Central memory CD8-positive, alpha-beta T cell (primary cell): ENCODE measurements around the gene SCN3B.
"Not testable (repeated sequence)": the region's sequence is repeated elsewhere in the genome, so short reads cannot be mapped to it uniquely, and the experiment has no call there.

Source experiments
- ATAC-seq: fragments of 150-1000 bp; cut with Tn5 transposase; replicated peaks from 2 replicates; pipeline ENCODE4 v1.10.0; 2022; ENCODE audit warnings: mild to moderate bottlenecking, moderate FRiP score, moderate number of reproducible peaks; ENCODE audit not compliant: poor library complexity, severe bottlenecking; ENCODE audit errors: extremely low read depth
- DNase-seq, 2 donors: peaks; one replicate each; pipeline ENCODE4 v3.0.0; 2021; ENCODE audit warnings: low spot score in 2 of 2
- H3K27ac Mint-ChIP-seq: one replicate; pipeline ENCODE4 v1.8.0; 2022; ENCODE audit warnings: low read depth, mild to moderate bottlenecking, moderate library complexity, mixed read lengths
- H3K27me3 Mint-ChIP-seq: one replicate; pipeline ENCODE4 v1.8.0; 2022; ENCODE audit warnings: mixed read lengths
- H3K36me3 Mint-ChIP-seq: one replicate; pipeline ENCODE4 v1.8.0; 2022; ENCODE audit warnings: mild to moderate bottlenecking, moderate library complexity, mixed read lengths; ENCODE audit not compliant: insufficient read depth
- H3K4me1 Mint-ChIP-seq: one replicate; pipeline ENCODE4 v1.8.0; 2022; ENCODE audit warnings: mixed read lengths
- H3K4me3 Mint-ChIP-seq: one replicate; pipeline ENCODE4 v1.8.0; 2022; ENCODE audit warnings: mild to moderate bottlenecking, moderate library complexity, mixed read lengths
- H3K9me3 Mint-ChIP-seq: one replicate; pipeline ENCODE4 v1.8.0; 2022; ENCODE audit warnings: mixed read lengths

The SCN3B gene

DNA sequence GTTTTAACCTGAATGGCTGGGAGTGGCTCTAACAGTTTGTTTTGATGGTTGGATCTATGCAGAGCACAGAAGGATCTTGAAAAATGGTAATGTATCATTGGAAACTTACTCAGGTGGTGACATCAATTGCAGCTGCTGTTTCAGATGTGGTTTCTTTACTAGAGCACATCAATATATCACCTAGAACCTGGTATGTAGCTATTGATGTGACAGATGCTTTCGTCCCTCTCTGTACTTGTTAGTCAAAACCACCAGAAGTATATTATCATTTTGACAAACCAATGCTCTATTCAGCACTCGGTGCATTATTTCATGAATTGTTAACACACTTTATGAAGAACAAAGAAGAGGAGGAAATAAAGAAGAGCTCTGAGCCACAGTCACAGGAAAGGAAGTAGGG, 26.6 kb upstream of the SCN3B start:
- no peak overlapping the region for H3K27ac Mint-ChIP-seq
- H3K4me3 Mint-ChIP-seq, result no peak overlapping the region
- no peaks in the 10 kb centered on the region for H3K36me3 Mint-ChIP-seq
- ATAC-seq (peak; percentile 64), DNase-seq (no peak)
- H3K27me3 Mint-ChIP-seq, result peaks cover 33% of the 10 kb centered on the region
- H3K4me1 Mint-ChIP-seq, result no peaks in the 10 kb centered on the region
- no peaks in the 10 kb centered on the region for H3K9me3 Mint-ChIP-seq

DNA sequence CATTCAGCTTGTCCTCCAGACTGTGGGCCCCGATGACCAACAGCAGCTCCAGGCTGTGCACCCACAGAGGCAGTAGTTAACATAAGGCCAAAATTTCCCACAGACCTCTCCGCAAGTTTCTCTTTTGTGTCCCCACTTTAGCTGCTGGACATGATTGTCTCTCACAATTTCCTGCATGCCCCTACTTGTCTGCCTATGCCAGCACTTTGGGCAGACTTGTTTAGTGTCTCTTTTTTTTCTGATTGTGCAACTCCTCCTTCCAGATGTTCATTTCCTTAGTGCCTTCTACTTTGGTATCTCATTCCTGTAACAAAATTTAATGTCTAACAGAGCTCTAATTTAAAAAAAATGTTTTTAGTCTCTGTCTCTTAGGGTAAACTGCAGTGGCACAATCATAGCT, 23.8 kb upstream of the SCN3B start:
- Mint-ChIP-seq H3K27me3 (peaks cover 40% of the 10 kb centered on the region), H3K4me1 (no peaks in the 10 kb centered on the region), H3K4me3 (no peak overlapping the region), H3K9me3 (no peaks in the 10 kb centered on the region), H3K27ac (no peak overlapping the region), H3K36me3 (no peaks in the 10 kb centered on the region)
- DNase-seq (no peak), ATAC-seq (no peak)

DNA sequence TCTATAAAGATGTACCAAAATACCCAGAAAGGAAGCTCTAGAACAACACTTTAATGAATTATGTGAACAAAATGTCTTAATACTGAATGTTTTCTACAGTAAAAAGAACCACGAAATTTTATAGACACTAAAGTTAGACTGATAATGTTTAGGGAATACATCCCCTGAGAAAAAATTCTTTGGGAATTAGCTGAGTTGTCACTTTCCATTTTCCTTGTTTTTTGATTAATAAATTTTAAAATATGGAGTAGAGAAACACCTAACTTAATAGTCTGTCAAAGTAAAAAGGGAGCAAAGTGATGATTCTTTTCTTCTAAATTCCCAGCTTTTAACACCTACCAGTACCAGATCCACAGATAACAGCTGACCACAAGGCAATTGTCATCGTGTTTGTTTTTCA, 23.1 kb upstream of the SCN3B start:
- peaks cover 39% of the 10 kb centered on the region for H3K27me3 Mint-ChIP-seq
- no peak overlapping the region for H3K4me3 Mint-ChIP-seq
- DNase-seq (no peak), ATAC-seq (no peak)
- no peaks in the 10 kb centered on the region for H3K36me3 Mint-ChIP-seq
- no peaks in the 10 kb centered on the region for H3K4me1 Mint-ChIP-seq
- no peaks in the 10 kb centered on the region for H3K9me3 Mint-ChIP-seq
- no peak overlapping the region for H3K27ac Mint-ChIP-seq

- Mint-ChIP-seq H3K9me3 (no peaks in the 10 kb centered on the region), H3K4me1 (no peaks in the 10 kb centered on the region), H3K4me3 (no peak overlapping the region), H3K27me3 (peaks cover 26% of the 10 kb centered on the region), H3K27ac (no peak overlapping the region), H3K36me3 (no peaks in the 10 kb centered on the region)
- no peak for DNase-seq
- no peak for ATAC-seq
Observed at GRCh38 chr11:123674297-123674696, 19.9 kb upstream of the SCN3B start.

GRCh38 chr11:123672568-123672967, 18.1 kb upstream of the SCN3B start:
- no peaks in the 10 kb centered on the region for H3K9me3 Mint-ChIP-seq
- ATAC-seq, result no peak
- no peaks in the 10 kb centered on the region for H3K36me3 Mint-ChIP-seq
- peaks cover 26% of the 10 kb centered on the region for H3K27me3 Mint-ChIP-seq
- no peak for DNase-seq
- no peak overlapping the region for H3K27ac Mint-ChIP-seq
- H3K4me3 Mint-ChIP-seq, result no peak overlapping the region
- H3K4me1 Mint-ChIP-seq, result no peaks in the 10 kb centered on the region

GRCh38 chr11:123671534-123671933, 17.1 kb upstream of the SCN3B start:
- H3K4me3 Mint-ChIP-seq, result no peak overlapping the region
- no peak for DNase-seq
- H3K27ac Mint-ChIP-seq, result no peak overlapping the region
- ATAC-seq, result no peak
- no peaks in the 10 kb centered on the region for H3K4me1 Mint-ChIP-seq
- H3K9me3 Mint-ChIP-seq, result no peaks in the 10 kb centered on the region
- H3K27me3 Mint-ChIP-seq, result peaks cover 20% of the 10 kb centered on the region
- H3K36me3 Mint-ChIP-seq, result no peaks in the 10 kb centered on the region

- Mint-ChIP-seq H3K4me3 (no peak overlapping the region), H3K9me3 (no peaks in the 10 kb centered on the region), H3K27me3 (peaks cover 10% of the 10 kb centered on the region), H3K27ac (no peak overlapping the region), H3K4me1 (no peaks in the 10 kb centered on the region), H3K36me3 (no peaks in the 10 kb centered on the region)
- ATAC-seq (no peak), DNase-seq (no peak)
Observed at GRCh38 chr11:123670081-123670480, 15.7 kb upstream of the SCN3B start.

DNA sequence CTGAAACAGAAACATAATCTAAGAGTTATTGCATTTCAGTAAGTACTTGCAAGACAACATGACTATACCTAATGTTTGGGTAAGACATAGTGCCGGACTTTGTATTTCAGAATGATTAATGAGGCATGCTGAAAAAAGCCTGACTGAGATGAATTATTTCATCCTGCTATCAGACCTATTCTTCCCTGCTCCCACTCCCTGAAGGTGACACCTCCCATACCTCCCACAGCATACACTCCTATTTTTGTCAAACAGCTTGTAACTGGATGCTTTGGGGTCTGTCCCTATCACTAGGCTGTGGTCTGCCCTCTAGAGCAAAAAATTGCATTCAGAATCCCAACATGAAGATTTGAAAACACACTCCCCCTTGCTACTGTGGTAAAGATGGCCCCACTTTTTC, 10.9 kb upstream of the SCN3B start:
- ATAC-seq, result no peak
- no peaks in the 10 kb centered on the region for H3K4me1 Mint-ChIP-seq
- H3K27me3 Mint-ChIP-seq, result peaks cover 9% of the 10 kb centered on the region
- no peak for DNase-seq
- peaks cover 6% of the 10 kb centered on the region for H3K9me3 Mint-ChIP-seq
- no peaks in the 10 kb centered on the region for H3K36me3 Mint-ChIP-seq
- H3K4me3 Mint-ChIP-seq, result no peak overlapping the region
- no peak overlapping the region for H3K27ac Mint-ChIP-seq

- peak; percentile 81 for ATAC-seq
- not testable (repeated sequence) for H3K4me1 Mint-ChIP-seq, DNase-seq, H3K27ac Mint-ChIP-seq, H3K4me3 Mint-ChIP-seq, H3K36me3 Mint-ChIP-seq
- peaks cover 21% of the 10 kb centered on the region for H3K9me3 Mint-ChIP-seq
- H3K27me3 Mint-ChIP-seq, result peaks cover 25% of the 10 kb centered on the region
Observed at GRCh38 chr11:123659965-123660364, 5.5 kb upstream of the SCN3B start.

- Mint-ChIP-seq H3K27me3 (peaks cover 29% of the 10 kb centered on the region), H3K4me1 (peaks cover 11% of the 10 kb centered on the region), H3K9me3 (peaks cover 21% of the 10 kb centered on the region), H3K4me3 (no peak overlapping the region), H3K36me3 (peaks cover 3% of the 10 kb centered on the region), H3K27ac (no peak overlapping the region)
- ATAC-seq (no peak), DNase-seq (no peak)
Observed at GRCh38 chr11:123659311-123659710, 4.9 kb upstream of the SCN3B start.

GRCh38 chr11:123653827-123654565, 428 bp downstream of the SCN3B start:
- Mint-ChIP-seq H3K36me3 (peaks cover 3% of the 10 kb centered on the region), H3K4me1 (peaks cover 9% of the 10 kb centered on the region), H3K27me3 (peaks cover 40% of the 10 kb centered on the region), H3K27ac (no peak overlapping the region), H3K9me3 (peaks cover 12% of the 10 kb centered on the region), H3K4me3 (peak overlapping the region; percentile 49)
- DNase-seq (no peak), ATAC-seq (no peak)

DNA sequence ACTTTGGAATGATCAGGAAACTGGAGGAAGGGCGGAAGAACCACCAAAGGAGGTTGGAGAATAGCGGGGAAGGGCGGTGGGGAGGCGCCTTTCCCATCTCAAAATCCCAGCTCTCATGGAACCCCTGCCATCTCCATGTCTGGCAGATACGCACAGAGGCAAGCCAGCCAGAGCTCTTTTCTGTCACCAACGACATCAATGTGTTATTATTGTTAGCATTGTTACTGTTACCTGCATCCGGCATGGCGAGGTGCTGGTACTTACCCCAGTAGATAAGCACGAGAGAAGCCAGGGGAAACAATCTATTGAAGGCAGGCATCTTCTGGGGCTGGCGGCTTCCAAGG, 969 bp downstream of the SCN3B start:
- no peak overlapping the region for H3K27ac Mint-ChIP-seq
- ATAC-seq (no peak), DNase-seq (no peak)
- H3K9me3 Mint-ChIP-seq, result peaks cover 7% of the 10 kb centered on the region
- H3K36me3 Mint-ChIP-seq, result no peaks in the 10 kb centered on the region
- peaks cover 5% of the 10 kb centered on the region for H3K4me1 Mint-ChIP-seq
- H3K4me3 Mint-ChIP-seq, result peak overlapping the region; percentile 49
- peaks cover 40% of the 10 kb centered on the region for H3K27me3 Mint-ChIP-seq

GRCh38 chr11:123652599-123652998, 1.8 kb downstream of the SCN3B start:
- DNase-seq (no peak), ATAC-seq (no peak)
- Mint-ChIP-seq H3K9me3 (no peaks in the 10 kb centered on the region), H3K27me3 (peaks cover 40% of the 10 kb centered on the region), H3K4me3 (peak overlapping the region; percentile 49), H3K4me1 (peaks cover 5% of the 10 kb centered on the region), H3K36me3 (no peaks in the 10 kb centered on the region), H3K27ac (no peak overlapping the region)
